K562 (cell line): ENCODE data around the gene PBXIP1. TPM values are rescaled to one million over a fixed set of nuclear protein-coding genes. Genes with fewer than 3 reads are reported as not detected.

Experiments used
- ETS2 ChIP-seq: IDR thresholded peaks from 2 replicates; pipeline ENCODE4 v1.6.1; 2016; ENCODE audit warnings: borderline replicate concordance, missing genetic modification characterization, mild to moderate bottlenecking, moderate library complexity, missing compliant biosample characterization; ENCODE audit not compliant: poor library complexity, severe bottlenecking
- GABPA ChIP-seq: fragments of 200-800 bp; sonication (Bioruptor generic); conservative IDR thresholded peaks from 2 replicates; pipeline ENCODE4 v1.6.1; 2016; ENCODE audit warnings: low read depth, missing genetic modification characterization, missing compliant biosample characterization
- HOMEZ ChIP-seq: fragments of 250-450 bp; sonication (Bioruptor Pico); IDR thresholded peaks from 2 replicates; pipeline ENCODE4 v1.4.0; 2020; ENCODE audit warnings: mild to moderate bottlenecking, moderate library complexity
- POLR2H ChIP-seq: IDR thresholded peaks from 2 replicates; pipeline ENCODE4 v1.6.1; 2016; ENCODE audit warnings: missing genetic modification characterization, low read depth, mild to moderate bottlenecking, control low read depth, missing compliant biosample characterization, moderate library complexity
- PURB ChIP-seq: sonication (generic); formaldehyde crosslinking; IDR thresholded peaks from 2 replicates; pipeline ENCODE4 v1.9.0; 2021; ENCODE audit warnings: low read depth, mild to moderate bottlenecking, missing genetic modification reagents
- RCOR1 ChIP-seq, 2 experiments: IDR thresholded peaks; 2 replicates each; pipeline ENCODE4 v1.6.1; 2012; ENCODE audit warnings: low read depth in 2 of 2, low read length in 2 of 2, borderline replicate concordance in 1 of 2, improper control_type of control experiment in 1 of 2
- RREB1 ChIP-seq: fragments of 250-450 bp; sonication (Bioruptor Pico); IDR thresholded peaks from 2 replicates; pipeline ENCODE4 v1.4.0; 2020
- TBL1XR1 ChIP-seq, 2 experiments: IDR thresholded peaks; 2 replicates each; pipeline ENCODE4 v1.6.1; 2012; ENCODE audit warnings: improper control_type of control experiment in 2 of 2, low read length in 2 of 2, mild to moderate bottlenecking in 1 of 2
- ZNF41 ChIP-seq: fragments of 250-450 bp; sonication (Bioruptor Pico); conservative IDR thresholded peaks from 2 replicates; pipeline ENCODE4 v1.4.0; 2020; ENCODE audit warnings: mild to moderate bottlenecking
- ZNF436 ChIP-seq: fragments of 250-450, 450-650 bp; sonication (Bioruptor Pico); formaldehyde crosslinking; IDR thresholded peaks from 2 replicates; pipeline ENCODE4 v1.7.0; 2020; ENCODE audit warnings: mild to moderate bottlenecking
- polyA plus RNA-seq, 8 experiments: library from polyadenylated mRNA; depleted of rRNA in 4 of 8; stranded (reverse) in 5 of 8; unstranded in 3 of 8; fragments of >200 nt; fragmentation: Nextera tagmentation in 2 of 8; fragmentation: Illumina TruSeq in 1 of 8; extraction: Ambion mirVana in 2 of 8; extraction: Trizol in 1 of 8; gene quantifications; 2 replicates each; pipeline versions ENCODE4 v1.2.1 to v1.2.3, GENCODE V29; 2011 to 2014; ENCODE audit warnings: inconsistent platforms in 1 of 8, missing spikeins in 1 of 8
- total RNA-seq, 7 experiments: library from RNA; depleted of rRNA in 6 of 7; stranded (reverse); fragments of >200 nt in 6 of 7; fragmentation: Illumina TruSeq in 2 of 7; extraction: Trizol in 2 of 7; gene quantifications; 2 replicates each; pipeline versions ENCODE4 v1.2.1 to v1.2.3, GENCODE V29; 2011 to 2021; ENCODE audit warnings: low replicate concordance in 1 of 7
- TF ChIP-seq, protein P1 (sequence below): fragments of 250-450 bp; sonication (Bioruptor Pico); IDR thresholded peaks from 2 replicates; pipeline ENCODE4 v1.9.0; 2021; ENCODE audit warnings: mild to moderate bottlenecking, inconsistent platforms

PBXIP1 gene
- total and polyA plus RNA-seq, 9 of the 15 experiments (the other 6 are each of a cell fraction or from before 2014, with no cell fraction given) = 0.13 to 8.3 (median 5.8) TPM

GRCh38 chr1:154961207-154962155 is 5.6 kb upstream of the PBXIP1 start, which contains the start of gene PYGO2 (continued):
- TF ChIP-seq RREB1 (no peak), RCOR1 (IDR thresholded peaks at IDR 0.05; ENCODE audit: borderline replicate concordance in 1 of 2, low read depth in 2 of 2, low read length in 2 of 2) (no peak), ETS2 (no peak), HOMEZ (CRISPR knock-in tag) (no peak), TBL1XR1 (IDR thresholded peaks at IDR 0.05; ENCODE audit: low read length in 2 of 2) (no peak), PURB (CRISPR knock-in tag) (no peak), ZNF41 (0 out of 2 replicates have a peak, but pooled peaks have one; percentile 14), GABPA (tag) (peak; percentile 98), ZNF436 (no peak), POLR2H (tag) (peak; percentile 83)
- TF ChIP-seq, protein P1, sequence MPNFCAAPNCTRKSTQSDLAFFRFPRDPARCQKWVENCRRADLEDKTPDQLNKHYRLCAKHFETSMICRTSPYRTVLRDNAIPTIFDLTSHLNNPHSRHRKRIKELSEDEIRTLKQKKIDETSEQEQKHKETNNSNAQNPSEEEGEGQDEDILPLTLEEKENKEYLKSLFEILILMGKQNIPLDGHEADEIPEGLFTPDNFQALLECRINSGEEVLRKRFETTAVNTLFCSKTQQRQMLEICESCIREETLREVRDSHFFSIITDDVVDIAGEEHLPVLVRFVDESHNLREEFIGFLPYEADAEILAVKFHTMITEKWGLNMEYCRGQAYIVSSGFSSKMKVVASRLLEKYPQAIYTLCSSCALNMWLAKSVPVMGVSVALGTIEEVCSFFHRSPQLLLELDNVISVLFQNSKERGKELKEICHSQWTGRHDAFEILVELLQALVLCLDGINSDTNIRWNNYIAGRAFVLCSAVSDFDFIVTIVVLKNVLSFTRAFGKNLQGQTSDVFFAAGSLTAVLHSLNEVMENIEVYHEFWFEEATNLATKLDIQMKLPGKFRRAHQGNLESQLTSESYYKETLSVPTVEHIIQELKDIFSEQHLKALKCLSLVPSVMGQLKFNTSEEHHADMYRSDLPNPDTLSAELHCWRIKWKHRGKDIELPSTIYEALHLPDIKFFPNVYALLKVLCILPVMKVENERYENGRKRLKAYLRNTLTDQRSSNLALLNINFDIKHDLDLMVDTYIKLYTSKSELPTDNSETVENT = peak; percentile 84; the same call in 1 of the 2 replicates
